AG09309 (cell line): ENCODE measurements around the gene INSC.

Experiments
- DNase-seq: peaks from one replicate; pipeline ENCODE4 v3.0.0-alpha.2; 2010; ENCODE audit warnings: low read depth
- H3K4me3 ChIP-seq: 2 replicates; pipeline ENCODE4 v1.5.1; 2011; ENCODE audit warnings: mild to moderate bottlenecking, low read depth, low read length, moderate library complexity; ENCODE audit not compliant: control insufficient read depth
- TF ChIP-seq, protein P1 (sequence below): IDR thresholded peaks from 2 replicates; pipeline ENCODE4 v1.5.1; 2011; ENCODE audit warnings: mild to moderate bottlenecking, low read depth, low read length, inconsistent platforms; ENCODE audit not compliant: insufficient read depth, control insufficient read depth; ENCODE audit errors: missing control alignments

INSC gene

DNA sequence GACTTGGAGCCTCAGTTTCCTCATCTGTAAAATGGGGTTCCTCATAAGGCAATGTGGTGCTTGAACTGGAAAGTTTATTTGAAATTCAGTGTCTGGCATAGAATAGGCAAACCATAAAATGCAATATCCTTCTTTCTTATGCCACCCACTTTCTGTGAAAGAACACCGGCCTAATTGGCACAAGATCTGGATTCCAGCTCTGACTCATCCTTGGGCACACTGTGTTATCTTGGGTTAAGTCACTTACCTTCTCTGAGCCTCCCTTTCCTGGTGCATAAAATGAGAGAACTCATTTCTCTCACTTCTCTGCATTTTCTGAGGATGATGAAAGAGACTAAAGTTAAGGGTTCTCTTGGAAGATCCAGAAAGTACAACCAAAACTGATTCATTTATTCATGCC lies 5.1 kb downstream of the INSC start:
- DNase-seq, result no peak
- TF ChIP-seq, protein P1, sequence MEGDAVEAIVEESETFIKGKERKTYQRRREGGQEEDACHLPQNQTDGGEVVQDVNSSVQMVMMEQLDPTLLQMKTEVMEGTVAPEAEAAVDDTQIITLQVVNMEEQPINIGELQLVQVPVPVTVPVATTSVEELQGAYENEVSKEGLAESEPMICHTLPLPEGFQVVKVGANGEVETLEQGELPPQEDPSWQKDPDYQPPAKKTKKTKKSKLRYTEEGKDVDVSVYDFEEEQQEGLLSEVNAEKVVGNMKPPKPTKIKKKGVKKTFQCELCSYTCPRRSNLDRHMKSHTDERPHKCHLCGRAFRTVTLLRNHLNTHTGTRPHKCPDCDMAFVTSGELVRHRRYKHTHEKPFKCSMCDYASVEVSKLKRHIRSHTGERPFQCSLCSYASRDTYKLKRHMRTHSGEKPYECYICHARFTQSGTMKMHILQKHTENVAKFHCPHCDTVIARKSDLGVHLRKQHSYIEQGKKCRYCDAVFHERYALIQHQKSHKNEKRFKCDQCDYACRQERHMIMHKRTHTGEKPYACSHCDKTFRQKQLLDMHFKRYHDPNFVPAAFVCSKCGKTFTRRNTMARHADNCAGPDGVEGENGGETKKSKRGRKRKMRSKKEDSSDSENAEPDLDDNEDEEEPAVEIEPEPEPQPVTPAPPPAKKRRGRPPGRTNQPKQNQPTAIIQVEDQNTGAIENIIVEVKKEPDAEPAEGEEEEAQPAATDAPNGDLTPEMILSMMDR, result no peak
- no peak overlapping the region for H3K4me3 ChIP-seq

DNA sequence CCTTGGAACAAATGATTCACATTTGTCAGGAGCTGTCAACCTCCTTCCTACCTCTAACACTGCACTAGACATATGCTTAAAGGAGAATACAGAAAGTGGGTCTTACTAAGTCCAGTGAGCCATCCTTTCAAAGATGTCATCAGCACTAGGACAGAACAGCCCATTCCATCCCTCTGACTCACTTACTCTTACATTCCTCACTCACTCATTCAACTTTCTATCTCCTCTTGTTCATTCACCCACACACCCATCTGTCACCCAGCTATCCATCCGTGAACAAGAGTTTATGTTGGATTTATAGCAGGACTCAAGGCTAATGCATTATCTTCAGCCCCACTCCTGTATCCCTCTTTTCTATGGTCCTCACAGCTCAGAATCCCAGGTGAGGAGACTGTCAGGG lies 9.1 kb downstream of the INSC start:
- no peak overlapping the region for H3K4me3 ChIP-seq
- DNase-seq, result peak; percentile 63
- TF ChIP-seq, protein P1, result no peak

DNA sequence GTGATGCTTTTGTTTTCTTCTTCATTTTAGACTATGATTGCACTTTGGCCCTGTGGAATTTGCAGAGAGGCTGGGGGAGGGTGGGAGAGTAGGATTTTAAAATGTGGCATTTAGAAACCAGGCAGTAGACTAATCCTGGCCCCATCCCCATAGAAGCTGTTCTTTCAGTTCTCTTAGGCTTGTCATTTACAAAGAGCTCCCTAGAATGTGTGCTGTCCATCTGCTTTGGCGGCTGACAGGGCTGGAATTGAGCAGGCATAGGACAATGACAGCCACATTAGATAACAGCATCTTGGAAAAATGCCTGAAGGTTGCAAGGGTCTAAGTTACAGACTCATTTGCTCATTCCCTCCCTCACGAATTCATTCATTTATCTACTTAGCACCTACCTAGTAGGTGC lies 9.8 kb downstream of the INSC start:
- no peak for DNase-seq
- TF ChIP-seq, protein P1, result no peak

DNA sequence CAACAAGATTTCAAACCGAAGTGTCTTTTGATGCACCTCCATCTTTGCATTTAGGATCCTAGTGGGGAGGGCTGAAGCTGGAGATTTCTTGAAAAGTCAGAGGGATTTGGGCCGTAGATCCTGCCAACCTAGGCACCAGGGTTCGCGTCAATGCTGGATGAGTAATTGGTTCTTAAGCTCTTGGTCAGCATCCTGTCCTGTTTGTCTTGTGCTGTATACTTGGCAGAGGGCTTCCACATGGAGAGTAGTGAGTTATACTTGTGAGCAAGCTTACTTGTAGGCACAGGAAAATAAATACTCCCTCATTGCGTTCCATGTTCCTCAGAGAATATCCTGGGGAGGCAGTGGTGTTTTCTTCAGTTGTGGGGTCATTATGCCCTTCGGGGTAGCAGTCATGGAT lies 12.6 kb downstream of the INSC start:
- peak; percentile 57 for DNase-seq
- TF ChIP-seq, protein P1, result no peak
- H3K4me3 ChIP-seq, result no peak overlapping the region

More for the DNA sequence above, 9.8 kb downstream of the INSC start:
- H3K4me3 ChIP-seq, result no peak overlapping the region

DNA sequence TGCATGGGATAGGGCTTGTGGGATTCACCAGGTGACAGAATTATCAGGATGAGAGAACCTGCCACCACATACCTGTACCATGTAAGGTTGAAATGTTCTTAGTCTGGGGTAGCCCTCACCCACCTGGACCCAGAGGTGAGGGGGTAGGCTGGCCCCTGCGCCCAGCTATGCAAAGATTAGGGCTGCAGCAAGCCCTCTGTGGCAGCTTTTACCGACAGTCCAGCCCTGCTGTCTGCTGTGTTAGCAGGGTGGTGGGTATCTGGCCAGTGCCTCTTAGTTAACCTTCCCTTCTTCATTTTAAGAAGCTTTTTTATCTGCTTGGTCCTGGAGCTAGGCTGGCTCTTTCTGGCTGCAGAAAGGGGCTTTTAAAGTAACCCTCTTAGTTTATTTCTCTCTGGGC lies 13.9 kb downstream of the INSC start:
- no peak for DNase-seq
- no peak overlapping the region for H3K4me3 ChIP-seq
- TF ChIP-seq, protein P1, result no peak

DNA sequence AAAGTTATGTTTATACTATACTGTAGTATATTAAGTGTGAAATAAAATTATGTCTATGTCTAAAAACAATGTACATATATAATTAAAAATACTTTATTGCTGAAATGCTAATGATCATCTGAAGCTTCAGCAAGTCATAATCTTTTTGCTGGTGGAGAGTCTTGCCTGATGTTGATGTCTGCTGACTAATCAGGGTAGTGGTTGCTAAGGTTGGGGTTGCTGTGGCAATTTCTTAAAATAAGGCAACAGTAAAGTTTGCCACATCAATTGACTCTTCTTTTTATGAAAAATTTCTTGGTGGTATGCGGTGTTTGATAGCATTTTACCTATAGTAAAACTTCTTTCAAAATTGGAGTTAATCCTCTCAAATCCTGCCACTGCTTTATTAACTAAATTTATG lies 21.4 kb downstream of the INSC start:
- TF ChIP-seq, protein P1, result no peak
- H3K4me3 ChIP-seq, result no peak overlapping the region
- DNase-seq, result no peak
